ENCODE data around the gene AGMO. TPM values are rescaled to one million over a fixed set of nuclear protein-coding genes. Genes with fewer than 3 reads are reported as not detected.

Gene AGMO
- total RNA-seq, 1 donor, result not detected

DNA sequence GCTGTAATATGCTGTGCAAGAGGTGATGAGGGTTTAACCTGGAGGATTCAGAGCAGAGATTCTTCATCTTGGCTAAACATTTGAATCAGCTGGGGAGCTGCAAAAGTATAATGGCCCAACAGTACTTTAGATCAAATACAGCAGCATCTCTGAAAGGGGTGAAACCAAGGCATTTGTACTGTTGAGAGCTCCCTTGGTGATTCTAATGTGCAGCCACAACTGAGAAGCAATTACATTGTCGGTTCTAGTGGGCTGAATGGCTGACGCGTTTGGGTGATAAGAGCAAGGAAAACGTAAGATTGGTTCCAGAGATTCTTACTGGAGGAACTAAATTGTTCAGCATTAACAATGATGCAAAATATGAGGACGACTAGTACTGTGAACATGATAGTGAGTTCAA lies 269.7 kb downstream of the AGMO start:
- no peak for DNase-seq (ENCODE audit: low read depth)
- H3K4me3 ChIP-seq (ENCODE audit: low read depth, low read length), result no peak overlapping the region
- no peak for TF ChIP-seq CTCF (IDR thresholded peaks at IDR 0.05; ENCODE audit: insufficient read depth, low read depth, low read length)

DNA sequence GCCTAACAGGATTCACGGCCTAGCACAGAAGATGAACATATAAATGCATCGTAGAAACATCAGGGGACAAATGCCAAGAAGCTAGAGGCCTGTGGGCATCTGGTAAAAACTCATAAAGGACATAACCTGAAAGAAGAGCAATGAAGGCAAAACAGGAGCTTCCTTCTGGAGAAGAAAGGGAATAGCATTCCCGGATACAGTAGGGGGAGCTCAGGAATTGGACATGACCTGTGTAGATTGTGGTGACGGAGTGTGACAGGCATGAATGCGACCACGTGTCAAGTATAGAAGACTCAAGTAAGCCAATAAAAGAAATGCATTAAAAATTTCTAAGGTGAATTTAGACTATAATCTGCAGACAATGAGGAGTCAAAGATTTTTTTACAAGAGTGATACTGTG lies 270.1 kb downstream of the AGMO start:
- no peak for TF ChIP-seq CTCF (IDR thresholded peaks at IDR 0.05; ENCODE audit: insufficient read depth, low read depth, low read length)
- no peak for DNase-seq (ENCODE audit: low read depth)
- H3K4me3 ChIP-seq (ENCODE audit: low read depth, low read length), result no peak overlapping the region

- no peak for TF ChIP-seq CTCF (IDR thresholded peaks at IDR 0.05; ENCODE audit: insufficient read depth, low read depth, low read length)
- DNase-seq (ENCODE audit: low read depth), result no peak
- no peak overlapping the region for H3K4me3 ChIP-seq (ENCODE audit: low read depth, low read length)
These were observed 273.1 kb downstream of the AGMO start for GRCh38 chr7:15288741-15289140.

DNA sequence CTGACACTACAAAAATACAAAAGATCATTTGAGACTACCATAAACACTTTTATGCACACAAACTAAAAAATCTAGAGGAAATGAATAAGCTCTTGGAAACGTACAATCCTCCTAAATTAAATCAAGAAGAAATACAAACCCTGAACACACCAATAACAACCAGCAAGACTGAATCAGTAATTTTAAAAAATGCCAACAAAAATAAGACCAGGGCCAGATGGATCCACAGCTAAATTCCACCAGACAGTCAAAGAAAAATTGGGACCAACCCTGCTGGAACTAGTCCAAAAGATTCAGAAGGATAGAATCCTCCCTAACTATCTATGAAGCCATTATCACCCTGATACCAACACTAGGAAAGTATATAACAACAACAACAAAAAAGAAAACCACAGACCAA lies 277.4 kb downstream of the AGMO start:
- DNase-seq (ENCODE audit: low read depth), result no peak
- TF ChIP-seq CTCF (IDR thresholded peaks at IDR 0.05; ENCODE audit: insufficient read depth, low read depth, low read length), result no peak
- no peak overlapping the region for H3K4me3 ChIP-seq (ENCODE audit: low read depth, low read length)

DNA sequence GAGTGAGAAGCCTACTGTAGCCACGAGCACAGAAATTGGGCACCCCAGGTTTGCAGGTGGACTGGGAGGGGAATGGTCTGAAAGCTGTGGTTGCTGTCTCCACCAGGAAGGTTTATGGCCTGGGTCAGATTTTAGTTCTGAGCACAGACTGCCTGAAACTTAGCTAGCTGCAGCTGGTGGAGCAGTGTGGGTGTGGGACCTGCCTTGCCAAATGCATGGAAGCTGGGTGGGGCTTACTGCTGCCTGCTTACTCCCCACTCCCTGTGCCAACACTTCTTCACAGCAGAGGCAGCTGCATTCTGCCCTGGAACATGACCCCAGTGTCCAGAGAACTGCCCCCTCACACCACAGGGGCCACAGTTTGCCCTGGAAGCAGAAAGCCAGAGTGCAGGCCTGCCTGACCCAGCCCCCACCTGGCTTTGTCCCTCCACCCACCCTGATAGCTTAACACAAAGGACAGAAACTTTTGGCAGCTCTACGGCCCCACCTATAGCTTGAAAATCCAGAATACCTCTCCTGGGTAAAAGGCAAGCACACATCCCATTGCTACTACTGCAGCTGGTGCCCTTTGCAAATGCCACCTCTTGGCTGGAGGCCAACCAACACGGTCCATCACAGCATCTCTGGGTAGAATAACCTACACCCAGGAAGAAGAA lies 281.6 kb downstream of the AGMO start:
- no peak for DNase-seq (ENCODE audit: low read depth)
- H3K4me3 ChIP-seq (ENCODE audit: low read depth, low read length), result no peak overlapping the region
- TF ChIP-seq CTCF (IDR thresholded peaks at IDR 0.05; ENCODE audit: insufficient read depth, low read depth, low read length), result no peak

- TF ChIP-seq CTCF (IDR thresholded peaks at IDR 0.05; ENCODE audit: insufficient read depth, low read depth, low read length), result no peak
- H3K4me3 ChIP-seq (ENCODE audit: low read depth, low read length), result no peak overlapping the region
- no peak for DNase-seq (ENCODE audit: low read depth)
These were observed 282.2 kb downstream of the AGMO start for GRCh38 chr7:15279640-15280039.

DNA sequence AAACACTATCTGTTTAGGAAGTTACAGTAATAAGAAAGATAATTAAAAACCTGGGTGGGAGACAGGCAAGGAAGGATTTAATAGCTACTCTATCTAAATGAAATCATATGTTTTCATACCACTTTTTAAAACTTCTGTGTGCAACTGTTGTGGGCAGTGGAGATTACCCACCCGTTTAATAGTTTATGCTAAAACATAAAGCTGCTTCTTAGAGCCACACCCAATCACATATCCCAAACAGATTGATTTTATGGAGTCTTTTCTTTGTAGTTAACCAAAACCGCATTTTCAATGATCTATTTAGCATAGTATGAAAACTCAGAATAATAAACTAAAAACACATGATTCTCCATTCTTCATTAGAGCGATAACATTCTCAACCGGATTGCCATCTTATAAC lies 304.1 kb downstream of the AGMO start:
- TF ChIP-seq CTCF (IDR thresholded peaks at IDR 0.05; ENCODE audit: insufficient read depth, low read depth, low read length), result no peak
- DNase-seq (ENCODE audit: low read depth), result no peak
- H3K4me3 ChIP-seq (ENCODE audit: low read depth, low read length), result no peak overlapping the region
